Bronchial epithelial cell (primary cell): Measurements from ENCODE around the gene FARP2. TPM values are rescaled to one million over a fixed set of nuclear protein-coding genes. Genes with fewer than 3 reads are reported as not detected.
"Not testable (repeated sequence)": the region's sequence is repeated elsewhere in the genome, so short reads cannot be mapped to it uniquely, and the experiment has no call there.

ENCODE experiments used
- DNase-seq: peaks from one replicate; pipeline ENCODE4 v3.0.0-alpha.2; 2010; ENCODE audit warnings: low read depth
- FAIRE-seq: peaks from 2 replicates; lab custom pipeline; 2011; peaks lifted over from hg19 to GRCh38; lab: Jason Lieb, UNC
- H3K27me3 ChIP-seq: 2 replicates; pipeline ENCODE4 v1.5.1; 2011; ENCODE audit warnings: low read length; ENCODE audit not compliant: control insufficient read depth, insufficient read depth
- H3K36me3 ChIP-seq: 2 replicates; pipeline ENCODE4 v1.5.1; 2011; ENCODE audit warnings: low read length; ENCODE audit not compliant: control insufficient read depth, insufficient read depth
- H3K4me3 ChIP-seq: 2 replicates; pipeline ENCODE4 v1.5.1; 2011; ENCODE audit warnings: mild to moderate bottlenecking, low read depth, low read length, control low read depth
- total RNA-seq: library from RNA; depleted of rRNA; stranded (reverse); fragments of >200 nt; gene quantifications from 2 replicates; pipeline ENCODE4 v1.2.1, GENCODE V29; 2014
- TF ChIP-seq, protein P1 (sequence below): IDR thresholded peaks from 2 replicates; pipeline ENCODE4 v1.5.1; 2011; ENCODE audit warnings: mild to moderate bottlenecking, moderate library complexity, low read length, control low read depth, inconsistent platforms; ENCODE audit not compliant: insufficient read depth, severe bottlenecking

The FARP2 gene
- total RNA-seq, 1 donor from 2014 or later: 25.0 TPM

DNA sequence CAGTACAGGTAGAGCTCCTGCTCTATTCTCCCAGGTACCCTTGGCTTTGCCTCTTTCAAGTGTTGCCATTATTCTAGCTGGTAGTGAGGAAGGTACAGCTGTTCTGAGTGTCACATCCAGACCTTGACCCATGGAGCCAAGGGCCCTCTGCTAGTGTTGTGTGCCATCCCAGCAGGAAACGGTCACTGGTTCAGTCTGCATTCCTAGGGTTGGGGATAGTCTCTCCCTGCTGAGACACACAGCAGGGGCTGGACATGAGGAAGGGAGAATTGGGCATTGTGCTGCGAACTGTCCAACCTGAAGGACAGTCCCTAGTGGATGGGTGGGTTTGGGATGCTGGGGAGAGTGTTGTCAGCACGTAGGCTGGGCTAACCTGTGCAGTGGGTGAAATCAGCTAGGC, 59.1 kb downstream of the FARP2 start:
- no peaks in the 10 kb centered on the region for H3K27me3 ChIP-seq
- FAIRE-seq (no peak), DNase-seq (no peak)
- TF ChIP-seq, protein P1, sequence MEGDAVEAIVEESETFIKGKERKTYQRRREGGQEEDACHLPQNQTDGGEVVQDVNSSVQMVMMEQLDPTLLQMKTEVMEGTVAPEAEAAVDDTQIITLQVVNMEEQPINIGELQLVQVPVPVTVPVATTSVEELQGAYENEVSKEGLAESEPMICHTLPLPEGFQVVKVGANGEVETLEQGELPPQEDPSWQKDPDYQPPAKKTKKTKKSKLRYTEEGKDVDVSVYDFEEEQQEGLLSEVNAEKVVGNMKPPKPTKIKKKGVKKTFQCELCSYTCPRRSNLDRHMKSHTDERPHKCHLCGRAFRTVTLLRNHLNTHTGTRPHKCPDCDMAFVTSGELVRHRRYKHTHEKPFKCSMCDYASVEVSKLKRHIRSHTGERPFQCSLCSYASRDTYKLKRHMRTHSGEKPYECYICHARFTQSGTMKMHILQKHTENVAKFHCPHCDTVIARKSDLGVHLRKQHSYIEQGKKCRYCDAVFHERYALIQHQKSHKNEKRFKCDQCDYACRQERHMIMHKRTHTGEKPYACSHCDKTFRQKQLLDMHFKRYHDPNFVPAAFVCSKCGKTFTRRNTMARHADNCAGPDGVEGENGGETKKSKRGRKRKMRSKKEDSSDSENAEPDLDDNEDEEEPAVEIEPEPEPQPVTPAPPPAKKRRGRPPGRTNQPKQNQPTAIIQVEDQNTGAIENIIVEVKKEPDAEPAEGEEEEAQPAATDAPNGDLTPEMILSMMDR: no peak
- H3K4me3 ChIP-seq: no peak overlapping the region
- peaks cover 26% of the 10 kb centered on the region for H3K36me3 ChIP-seq

DNA sequence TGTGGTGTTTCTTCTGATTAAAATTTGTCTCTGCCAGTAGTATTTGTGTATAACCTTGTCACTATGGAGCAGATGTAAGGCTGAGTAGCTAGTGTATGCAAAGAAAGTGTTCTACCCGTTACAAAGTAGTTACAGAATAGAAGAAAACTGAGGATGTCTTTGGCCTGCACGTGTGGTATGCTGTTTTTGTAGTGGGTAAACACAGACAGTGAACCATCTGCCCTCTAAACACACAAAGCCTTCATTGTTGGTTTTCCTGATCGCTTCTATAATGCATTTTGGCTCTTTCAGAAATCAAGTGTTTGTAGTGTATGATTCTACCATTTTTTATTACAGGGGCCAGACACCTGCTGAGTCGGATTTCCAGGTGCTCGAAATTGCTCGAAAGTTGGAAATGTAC, 61.5 kb downstream of the FARP2 start:
- no peak for DNase-seq
- TF ChIP-seq, protein P1: no peak
- no peak for FAIRE-seq
- H3K27me3 ChIP-seq: no peaks in the 10 kb centered on the region
- no peak overlapping the region for H3K4me3 ChIP-seq
- peaks cover 30% of the 10 kb centered on the region for H3K36me3 ChIP-seq

DNA sequence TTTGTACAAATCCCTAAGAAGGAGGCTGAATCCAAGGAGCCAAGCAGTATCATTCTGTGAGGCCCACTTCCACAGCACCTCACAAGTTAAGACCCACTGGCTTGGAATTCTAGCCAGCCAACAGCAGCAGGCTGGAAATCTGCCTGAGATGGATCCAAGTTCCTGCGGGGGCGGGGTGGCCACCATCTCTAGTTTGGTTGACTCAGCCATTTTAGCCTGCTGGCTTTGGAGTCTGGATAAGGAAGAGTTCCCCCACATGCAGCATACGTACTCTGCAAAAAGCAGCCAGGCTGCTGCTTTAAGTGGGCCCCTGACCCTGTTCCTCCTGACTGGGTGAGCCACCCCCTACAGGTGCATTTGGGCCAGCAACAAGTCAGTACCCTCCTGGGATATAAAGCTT, 65.2 kb downstream of the FARP2 start:
- no peaks in the 10 kb centered on the region for H3K27me3 ChIP-seq
- H3K4me3 ChIP-seq: no peak overlapping the region
- FAIRE-seq: no peak
- H3K36me3 ChIP-seq: peaks cover 11% of the 10 kb centered on the region
- TF ChIP-seq, protein P1: no peak
- DNase-seq: no peak

DNA sequence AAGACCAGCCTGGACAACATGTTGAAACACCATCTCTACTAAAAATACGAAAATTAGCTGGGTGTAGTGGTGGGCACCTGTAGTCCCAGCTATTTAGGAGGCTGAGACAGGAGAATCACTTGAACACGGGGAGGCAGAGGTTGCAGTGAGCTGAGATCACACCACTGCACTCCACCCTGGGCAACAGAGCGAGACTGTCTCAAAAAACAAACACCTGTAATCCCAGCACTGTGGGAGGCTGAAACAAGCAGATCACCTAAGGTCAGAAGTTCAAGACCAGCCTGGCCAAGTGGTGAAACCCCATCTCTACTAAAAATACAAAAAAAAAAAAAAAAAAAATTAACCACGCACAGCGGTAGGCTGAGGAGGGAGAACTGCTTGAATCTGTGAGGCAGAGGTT, 65.9 kb downstream of the FARP2 start:
- not testable (repeated sequence) for DNase-seq, H3K4me3 ChIP-seq, FAIRE-seq, H3K27me3 ChIP-seq
- H3K36me3 ChIP-seq: peaks cover 11% of the 10 kb centered on the region

GRCh38 chr2:241422350-241422749, 66.3 kb downstream of the FARP2 start:
- TF ChIP-seq, protein P1: no peak
- Histone ChIP-seq H3K4me3 (no peak overlapping the region), H3K36me3 (peaks cover 11% of the 10 kb centered on the region), H3K27me3 (no peaks in the 10 kb centered on the region)
- DNase-seq (no peak), FAIRE-seq (no peak)

DNA sequence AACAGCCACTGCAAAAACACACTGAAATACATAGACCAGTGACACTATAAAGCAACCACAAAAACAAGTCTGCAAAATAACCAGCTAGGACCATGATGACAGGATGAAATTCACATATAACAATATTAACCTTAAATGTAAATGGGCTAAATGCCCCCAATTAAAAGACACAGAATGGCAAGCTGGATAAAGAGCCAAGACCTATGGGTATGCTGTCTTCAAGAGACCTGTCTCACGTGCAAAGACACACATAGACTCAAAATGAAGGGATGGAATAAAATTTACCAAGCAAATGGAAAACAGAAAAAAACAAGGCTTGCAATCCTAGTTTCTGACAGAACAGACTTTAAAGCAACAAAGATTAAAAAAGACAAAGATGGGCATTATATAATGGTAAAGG, 67.4 kb downstream of the FARP2 start:
- not testable (repeated sequence) for H3K36me3 ChIP-seq, H3K4me3 ChIP-seq, FAIRE-seq, H3K27me3 ChIP-seq, DNase-seq

GRCh38 chr2:241425368-241425767, 69.3 kb downstream of the FARP2 start:
- Histone ChIP-seq H3K36me3 (peaks cover 7% of the 10 kb centered on the region), H3K4me3 (no peak overlapping the region), H3K27me3 (no peaks in the 10 kb centered on the region)
- TF ChIP-seq, protein P1: no peak
- FAIRE-seq: no peak
- no peak for DNase-seq
